HepG2 (cell line): Measurements from ENCODE around the gene TBX6. TPM values are rescaled to one million over a fixed set of nuclear protein-coding genes. Genes with fewer than 3 reads are reported as not detected.

Experiments used
- ATF7-NPFF ChIP-seq: sonication (generic); formaldehyde crosslinking; IDR thresholded peaks from 2 replicates; pipeline ENCODE4 v1.8.1; 2023; ENCODE audit warnings: mild to moderate bottlenecking, low read depth, missing genetic modification reagents, moderate library complexity
- CBX2 ChIP-seq, 2 experiments: fragments of 200-600 bp in 1 of 2; sonication (generic); formaldehyde crosslinking in 1 of 2; IDR thresholded peaks; 2 replicates each; pipeline versions ENCODE4 v1.7.0 to v1.8.1; 2018 to 2022; ENCODE audit warnings: low read depth in 2 of 2, low read length in 1 of 2, mild to moderate bottlenecking in 1 of 2, missing genetic modification reagents in 1 of 2
- KDM5B ChIP-seq: sonication (generic); formaldehyde crosslinking; IDR thresholded peaks from 2 replicates; pipeline ENCODE4 v1.4.0; 2020; ENCODE audit warnings: missing genetic modification reagents, mild to moderate bottlenecking, borderline replicate concordance
- PAXIP1 ChIP-seq: sonication (generic); formaldehyde crosslinking; conservative IDR thresholded peaks from 2 replicates; pipeline ENCODE4 v1.4.0; 2020; ENCODE audit warnings: mild to moderate bottlenecking, missing genetic modification reagents, moderate library complexity
- RAD51 ChIP-seq: fragments of 450-650 bp; IDR thresholded peaks from 2 replicates; pipeline ENCODE4 v1.6.1; 2016; ENCODE audit warnings: borderline replicate concordance
- RBAK ChIP-seq: sonication (generic); formaldehyde crosslinking; IDR thresholded peaks from 2 replicates; pipeline ENCODE4 v1.5.1; 2020; ENCODE audit warnings: mild to moderate bottlenecking, missing genetic modification reagents
- SNAPC4 ChIP-seq: sonication (generic); formaldehyde crosslinking; IDR thresholded peaks from 2 replicates; pipeline ENCODE4 v1.4.0; 2020; ENCODE audit warnings: mild to moderate bottlenecking, missing genetic modification reagents
- SRSF1 ChIP-seq: fragments of 200-400 bp; formaldehyde crosslinking; optimal IDR thresholded peaks from 2 replicates; pipeline ENCODE3; 2017; ENCODE audit warnings: mild to moderate bottlenecking, low read depth, low read length, moderate library complexity
- TBL1XR1 ChIP-seq: fragments of 150-350 bp; IDR thresholded peaks from 2 replicates; pipeline ENCODE4 v1.6.1; 2014; ENCODE audit warnings: borderline replicate concordance, low read length; ENCODE audit not compliant: partially characterized antibody
- ZNF136 ChIP-seq: sonication (generic); formaldehyde crosslinking; IDR thresholded peaks from 2 replicates; pipeline ENCODE4 v1.8.1; 2022; ENCODE audit warnings: low read depth, mild to moderate bottlenecking, moderate library complexity, missing genetic modification reagents
- ZNF362 ChIP-seq: sonication (generic); formaldehyde crosslinking; IDR thresholded peaks from 2 replicates; pipeline ENCODE4 v1.4.0; 2020; ENCODE audit warnings: missing genetic modification reagents, mild to moderate bottlenecking, borderline replicate concordance
- ZNF766 ChIP-seq: sonication (generic); formaldehyde crosslinking; IDR thresholded peaks from 2 replicates; pipeline ENCODE4 v1.5.0; 2020; ENCODE audit warnings: missing genetic modification reagents, borderline replicate concordance
- ZSCAN29 ChIP-seq: sonication (generic); formaldehyde crosslinking; conservative IDR thresholded peaks from 2 replicates; pipeline ENCODE4 v1.4.0; 2020; ENCODE audit warnings: mild to moderate bottlenecking, missing genetic modification reagents
- polyA plus RNA-seq, 8 experiments: library from polyadenylated mRNA; depleted of rRNA in 3 of 8; stranded (reverse) in 7 of 8; unstranded in 1 of 8; fragments of >200 nt; fragmentation: Illumina TruSeq in 4 of 8; extraction: Trizol in 4 of 8; gene quantifications; 2 replicates each; pipeline versions ENCODE4 v1.2.1 to v1.2.3, GENCODE V29; 2011 to 2016; ENCODE audit warnings: low read depth in 4 of 8, missing spikeins in 1 of 8, mixed read lengths in 1 of 8; ENCODE audit not compliant: insufficient read depth in 1 of 8
- total RNA-seq, 5 experiments: library from RNA; depleted of rRNA; stranded (reverse); fragments of >200 nt; fragmentation: Illumina TruSeq; extraction: Trizol; gene quantifications; 2 replicates each; pipeline ENCODE4 v1.2.3, GENCODE V29; 2016; ENCODE audit warnings: low read depth in 1 of 5
- TF ChIP-seq, protein P1 (sequence below): sonication (generic); formaldehyde crosslinking; conservative IDR thresholded peaks from 2 replicates; pipeline ENCODE4 v1.8.0; 2022; ENCODE audit warnings: mild to moderate bottlenecking, moderate library complexity, missing genetic modification reagents

The TBX6 gene
- total and polyA plus RNA-seq, 2 of the 13 experiments (the other 11 are each of a cell fraction or from before 2014, with no cell fraction given) = 0.24 to 0.42 TPM

- TF ChIP-seq PAXIP1 (no peak), ZSCAN29 (CRISPR knock-in tag) (no peak), TBL1XR1 (no peak), ATF7-NPFF (CRISPR knock-in tag) (no peak; the same call in 1 of the 2 replicates), KDM5B (CRISPR knock-in tag) (no peak), ZNF766 (CRISPR knock-in tag) (no peak), RAD51 (no peak), CBX2 (IDR thresholded peaks at IDR 0.05; ENCODE audit: low read depth, low read length) (no peak), CBX2 (CRISPR knock-in tag; IDR thresholded peaks at IDR 0.05; ENCODE audit: low read depth) (no peak; the same call in 1 of the 2 replicates), SNAPC4 (no peak), SRSF1 (peak; percentile 60), ZNF362 (no peak), ZNF136 (CRISPR knock-in tag) (no peak), RBAK (CRISPR knock-in tag) (no peak)
- TF ChIP-seq, protein P1, sequence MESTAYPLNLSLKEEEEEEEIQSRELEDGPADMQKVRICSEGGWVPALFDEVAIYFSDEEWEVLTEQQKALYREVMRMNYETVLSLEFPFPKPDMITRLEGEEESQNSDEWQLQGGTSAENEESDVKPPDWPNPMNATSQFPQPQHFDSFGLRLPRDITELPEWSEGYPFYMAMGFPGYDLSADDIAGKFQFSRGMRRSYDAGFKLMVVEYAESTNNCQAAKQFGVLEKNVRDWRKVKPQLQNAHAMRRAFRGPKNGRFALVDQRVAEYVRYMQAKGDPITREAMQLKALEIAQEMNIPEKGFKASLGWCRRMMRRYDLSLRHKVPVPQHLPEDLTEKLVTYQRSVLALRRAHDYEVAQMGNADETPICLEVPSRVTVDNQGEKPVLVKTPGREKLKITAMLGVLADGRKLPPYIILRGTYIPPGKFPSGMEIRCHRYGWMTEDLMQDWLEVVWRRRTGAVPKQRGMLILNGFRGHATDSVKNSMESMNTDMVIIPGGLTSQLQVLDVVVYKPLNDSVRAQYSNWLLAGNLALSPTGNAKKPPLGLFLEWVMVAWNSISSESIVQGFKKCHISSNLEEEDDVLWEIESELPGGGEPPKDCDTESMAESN = no peak
Observed at GRCh38 chr16:30065943-30066760, 25.6 kb downstream of the TBX6 start (continued).
